DMS53 treated with DMSO at 0.1 percent for 48 hours (cell line): ENCODE measurements around the gene ADD2.

Experiments
- DNase-seq: peaks from one replicate; lab custom pipeline; 2025; ENCODE audit not compliant: unreplicated experiment; lab: John Stamatoyannopoulos, UW

ADD2 gene

DNA sequence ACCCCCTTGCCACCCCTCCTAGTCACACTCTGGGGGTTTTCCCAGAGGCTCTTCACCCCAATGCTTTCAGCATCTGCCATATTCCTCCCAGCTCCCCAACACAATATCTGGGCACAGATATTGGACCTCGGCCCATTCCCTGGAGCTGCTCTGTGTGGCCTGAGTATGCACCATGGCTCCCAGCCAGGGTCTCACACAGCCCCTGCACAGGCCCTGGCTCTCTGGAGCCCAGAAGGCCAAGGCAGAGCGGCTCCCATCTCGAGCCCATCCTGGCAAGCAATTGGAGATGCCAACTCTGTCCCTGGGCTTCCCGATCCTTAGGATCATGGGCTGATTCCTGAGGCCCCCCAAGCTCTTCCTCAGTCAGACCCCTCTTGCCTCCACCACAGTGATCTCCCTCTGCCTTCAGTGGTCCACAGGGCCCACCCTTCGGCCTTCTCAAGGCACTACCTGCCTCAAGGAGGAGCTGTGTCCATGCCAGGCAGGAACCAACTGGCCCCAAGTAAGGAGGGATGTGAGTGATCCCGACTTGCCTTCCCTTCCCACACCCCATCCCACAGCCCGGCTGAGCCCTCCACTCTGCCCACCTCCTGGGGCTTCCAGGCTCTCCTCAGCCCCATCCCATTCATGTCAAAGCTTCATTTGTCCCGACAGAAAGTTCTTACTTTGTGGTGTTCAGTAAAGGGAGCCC, 62.7 kb downstream of the ADD2 start:
- no peak for DNase-seq

DNA sequence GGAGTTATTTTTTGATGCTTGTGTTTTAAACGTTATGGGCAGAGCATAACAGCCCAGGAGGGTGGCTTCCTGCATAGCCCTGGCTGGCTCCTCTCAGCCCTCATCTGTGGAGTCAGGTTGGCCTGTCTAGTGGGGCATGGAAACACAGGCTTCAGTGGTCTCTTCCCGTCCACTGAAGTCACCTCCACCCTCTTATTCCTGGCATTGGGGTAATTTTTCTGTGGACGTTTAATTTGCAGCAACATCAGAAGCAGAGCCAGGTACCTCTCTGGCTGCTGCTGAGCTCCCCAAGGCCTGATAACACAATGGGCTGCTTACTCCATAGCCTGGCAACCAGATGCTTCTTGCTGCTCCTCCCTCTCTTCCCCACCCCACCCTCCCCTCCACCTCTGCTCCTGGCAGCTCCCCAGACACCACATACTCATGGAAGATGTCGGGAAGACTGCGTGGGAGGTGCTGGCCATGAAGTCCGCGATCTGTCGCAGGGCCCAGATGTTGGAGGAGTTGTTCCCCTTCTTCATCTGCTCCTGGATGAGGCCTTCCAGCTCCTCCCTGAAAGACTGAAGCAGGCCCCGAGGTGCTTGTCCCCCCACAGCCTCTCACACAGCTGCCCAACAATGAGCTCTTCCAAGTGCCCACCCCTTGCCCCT, 64.0 kb downstream of the ADD2 start:
- DNase-seq, result no peak

DNA sequence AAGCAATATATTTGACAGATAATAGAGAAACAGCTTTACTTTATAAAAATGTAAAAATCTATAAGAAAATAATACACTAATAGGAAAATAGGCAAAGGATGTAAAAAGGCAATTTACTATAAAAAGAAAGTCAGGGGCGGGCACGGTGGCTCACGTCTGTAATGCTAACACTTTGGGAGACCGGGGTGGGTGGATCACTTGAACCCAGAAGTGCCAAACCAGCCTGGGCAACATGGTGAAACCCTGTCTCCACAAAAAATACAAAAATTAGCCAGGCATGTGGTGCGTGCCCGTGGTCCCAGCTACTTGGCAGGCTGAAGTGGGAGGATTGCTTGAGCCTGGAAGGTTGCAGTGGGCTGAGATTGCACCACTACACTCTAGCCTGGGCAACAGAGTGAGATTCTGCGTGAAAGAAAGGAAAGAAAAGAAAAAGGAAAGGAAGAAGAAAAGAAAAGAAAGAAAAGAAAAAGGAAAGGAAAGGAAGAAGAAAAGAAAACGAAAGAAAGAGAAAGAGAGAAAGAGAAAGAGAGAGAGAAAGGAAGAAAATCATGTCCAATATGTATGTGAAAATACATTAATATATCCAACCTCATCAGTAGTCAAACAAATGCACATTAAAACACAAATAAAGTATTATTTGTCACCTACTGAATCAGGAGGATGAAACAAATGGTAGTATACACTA, 65.1 kb downstream of the ADD2 start:
- DNase-seq, result no peak

DNA sequence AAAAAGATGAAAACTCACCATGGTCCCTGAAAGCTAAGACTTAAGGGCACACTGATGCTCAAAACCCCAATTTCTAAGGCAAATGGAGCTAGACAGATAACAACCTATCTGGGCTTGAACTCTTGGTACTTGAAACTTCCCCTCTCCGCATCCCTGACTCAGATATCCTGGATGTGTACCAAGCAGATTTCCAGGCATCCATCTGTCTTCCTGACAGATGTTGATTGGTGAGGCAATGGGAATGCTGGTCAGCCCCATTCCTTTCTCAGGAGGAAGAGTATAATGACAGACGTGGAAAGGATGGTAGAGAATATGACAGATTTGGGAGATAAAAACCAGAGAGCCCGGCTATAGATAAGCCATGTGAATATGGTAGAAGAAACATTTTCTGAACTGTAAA, 69.2 kb downstream of the ADD2 start:
- no peak for DNase-seq

DNA sequence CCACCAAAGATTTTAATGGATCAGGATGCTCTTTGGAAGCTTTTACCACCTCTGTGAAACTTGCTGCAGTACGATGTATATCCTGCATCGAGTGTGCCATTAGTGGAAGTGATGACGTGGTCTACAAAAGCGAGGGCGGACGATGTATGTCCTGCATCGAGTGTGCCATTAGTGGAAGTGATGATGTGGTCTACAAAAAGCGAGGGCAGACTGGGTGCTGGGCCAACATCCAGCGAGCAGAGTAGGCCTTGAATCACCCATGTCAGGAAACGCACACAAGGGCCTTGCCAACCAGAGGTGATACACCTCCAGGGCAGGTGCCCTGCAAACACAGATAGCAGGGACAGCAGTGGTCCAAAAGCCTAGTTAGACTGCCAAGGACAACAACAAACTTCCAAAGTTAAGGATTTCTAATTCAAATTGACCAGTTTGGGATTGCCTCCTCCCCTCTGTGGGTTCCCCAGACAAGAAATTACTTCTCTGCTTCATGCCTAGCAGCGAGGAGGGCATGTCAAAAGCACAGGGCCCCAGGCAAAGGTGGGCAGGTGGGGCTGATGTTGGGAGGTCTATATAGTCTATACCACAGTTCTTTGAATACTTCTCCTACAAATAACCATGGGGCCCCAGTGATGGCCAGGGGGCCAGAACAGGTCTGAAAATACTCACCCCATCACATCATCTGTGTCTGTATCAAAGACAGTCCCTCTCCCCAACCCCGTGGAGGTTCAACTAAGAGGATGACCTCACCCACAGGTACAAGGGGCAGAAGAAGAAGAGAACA, 70.2 kb downstream of the ADD2 start:
- DNase-seq, result no peak

DNA sequence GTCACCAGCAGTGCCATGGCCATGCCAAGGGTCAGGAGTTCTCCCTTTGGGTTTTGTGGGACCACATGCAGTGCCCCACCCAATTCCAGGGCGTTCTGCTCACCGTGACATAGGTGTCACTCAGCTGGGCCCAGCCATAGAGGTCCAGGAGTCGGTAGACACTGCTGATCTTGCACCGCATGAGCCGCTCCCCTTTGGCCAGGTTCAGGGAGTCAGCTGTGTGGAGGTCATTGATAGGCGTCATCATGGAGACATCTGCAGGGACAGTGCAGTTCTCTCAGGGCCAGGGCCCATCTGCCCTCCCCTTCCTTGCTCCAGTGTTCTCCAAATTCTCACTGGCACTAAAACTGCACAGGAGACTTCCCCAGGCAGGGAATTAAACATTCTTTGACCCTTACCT, 71.9 kb downstream of the ADD2 start:
- no peak for DNase-seq

DNA sequence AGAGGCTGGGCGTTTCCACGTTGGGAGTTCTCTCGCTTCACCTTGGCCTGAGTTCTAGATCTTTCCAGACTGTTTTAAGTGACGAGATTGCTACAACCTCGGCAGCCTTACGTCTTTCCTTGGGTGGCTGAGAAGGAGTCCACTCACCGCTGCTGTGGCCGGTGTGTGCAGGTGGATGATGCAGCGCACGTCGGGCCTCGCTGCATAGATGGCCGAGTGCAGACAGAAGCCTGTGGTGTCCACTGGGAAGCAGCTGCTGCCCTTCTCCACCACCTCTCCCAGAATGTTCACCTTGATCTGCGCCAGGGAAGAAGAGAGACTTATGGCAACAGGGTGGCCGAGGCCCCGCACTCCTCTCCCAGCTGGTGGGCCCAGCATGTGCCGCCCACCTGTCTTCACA, 75.7 kb downstream of the ADD2 start:
- no peak for DNase-seq

DNA sequence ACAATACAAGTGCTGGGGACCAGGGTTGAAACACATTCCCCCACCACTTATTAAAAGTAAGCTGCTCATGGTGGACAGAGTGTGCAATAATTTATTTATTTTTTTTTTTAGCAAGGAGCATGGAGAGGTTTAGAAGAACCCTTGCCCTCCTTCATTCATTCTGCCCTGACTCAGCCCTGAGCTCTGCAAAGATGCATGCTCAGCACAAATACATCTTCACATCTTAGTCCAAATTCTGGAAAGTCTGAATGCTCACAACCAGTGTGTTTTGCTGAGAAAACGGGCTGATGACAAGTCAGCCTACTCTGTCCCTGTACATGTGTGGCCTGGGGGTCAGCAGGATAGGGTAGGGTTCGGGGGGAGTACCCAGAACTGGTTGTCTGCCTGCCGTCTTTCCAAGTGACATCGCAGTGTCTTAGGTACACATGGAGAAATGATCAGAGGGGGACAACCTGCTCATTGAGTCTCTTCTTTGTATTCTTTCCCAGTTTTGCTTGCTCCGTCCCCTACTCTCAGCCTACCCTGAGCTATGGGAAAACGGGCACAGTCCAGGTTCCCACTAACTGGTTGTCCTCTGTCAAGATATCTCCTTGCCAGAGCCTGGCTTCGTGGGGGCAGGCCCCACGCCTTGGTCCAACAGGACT, 76.4 kb downstream of the ADD2 start:
- DNase-seq, result no peak

DNA sequence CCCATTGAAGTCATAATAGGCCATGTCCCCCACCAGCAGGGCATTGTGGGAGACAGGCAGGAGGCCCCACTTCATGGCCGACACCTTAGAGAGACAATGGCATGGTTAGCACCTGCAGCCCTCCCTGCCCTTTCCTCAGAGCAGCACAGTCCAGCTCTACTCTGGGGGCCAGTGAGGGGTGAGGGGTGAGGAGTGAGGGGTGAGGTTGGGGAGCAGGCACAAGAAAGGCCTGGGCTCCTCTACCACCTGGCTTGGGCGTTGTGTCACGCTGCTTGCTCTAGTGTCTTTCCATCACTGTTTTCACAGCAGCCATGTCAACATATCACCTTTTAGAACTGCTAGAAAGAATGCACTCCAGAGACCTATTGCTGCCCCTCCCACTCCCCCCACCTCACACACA, 77.2 kb downstream of the ADD2 start:
- no peak for DNase-seq

DNA sequence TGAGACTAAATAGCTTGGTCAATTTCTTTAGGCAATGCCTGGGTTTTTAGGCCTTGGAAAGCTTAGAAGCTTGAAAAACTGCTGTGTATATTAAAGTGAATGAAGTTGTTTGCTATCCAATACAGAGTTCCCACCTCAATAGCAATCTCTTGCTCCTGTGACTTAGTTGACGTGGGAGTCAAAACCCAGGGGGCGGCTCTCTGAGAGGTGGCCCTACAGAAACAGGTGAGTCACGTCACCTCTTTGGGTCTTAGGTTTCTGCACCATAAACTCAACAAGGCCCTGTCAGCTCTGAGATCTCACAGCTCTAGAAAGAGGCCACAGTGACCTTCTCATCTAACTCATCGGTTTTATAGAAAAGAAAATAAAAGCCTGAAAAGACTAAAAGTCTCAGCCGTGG, 79.6 kb downstream of the ADD2 start:
- DNase-seq, result no peak

DNA sequence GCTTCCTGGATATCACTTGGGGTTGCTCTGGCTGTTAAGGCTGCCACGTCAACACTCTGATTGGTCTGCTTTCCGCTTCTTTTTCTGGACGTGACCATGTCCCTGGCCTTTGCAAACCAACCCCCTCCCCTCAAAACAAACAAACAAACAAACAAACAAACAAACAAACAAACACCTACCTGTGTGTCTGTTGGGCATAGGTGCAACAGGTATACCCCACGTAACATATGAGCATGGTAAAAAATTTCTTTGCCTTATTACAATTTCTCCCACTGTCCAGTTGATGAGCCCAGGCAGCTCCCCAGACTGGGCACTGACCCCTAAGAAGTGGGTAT, 80.6 kb downstream of the ADD2 start:
- no peak for DNase-seq

DNA sequence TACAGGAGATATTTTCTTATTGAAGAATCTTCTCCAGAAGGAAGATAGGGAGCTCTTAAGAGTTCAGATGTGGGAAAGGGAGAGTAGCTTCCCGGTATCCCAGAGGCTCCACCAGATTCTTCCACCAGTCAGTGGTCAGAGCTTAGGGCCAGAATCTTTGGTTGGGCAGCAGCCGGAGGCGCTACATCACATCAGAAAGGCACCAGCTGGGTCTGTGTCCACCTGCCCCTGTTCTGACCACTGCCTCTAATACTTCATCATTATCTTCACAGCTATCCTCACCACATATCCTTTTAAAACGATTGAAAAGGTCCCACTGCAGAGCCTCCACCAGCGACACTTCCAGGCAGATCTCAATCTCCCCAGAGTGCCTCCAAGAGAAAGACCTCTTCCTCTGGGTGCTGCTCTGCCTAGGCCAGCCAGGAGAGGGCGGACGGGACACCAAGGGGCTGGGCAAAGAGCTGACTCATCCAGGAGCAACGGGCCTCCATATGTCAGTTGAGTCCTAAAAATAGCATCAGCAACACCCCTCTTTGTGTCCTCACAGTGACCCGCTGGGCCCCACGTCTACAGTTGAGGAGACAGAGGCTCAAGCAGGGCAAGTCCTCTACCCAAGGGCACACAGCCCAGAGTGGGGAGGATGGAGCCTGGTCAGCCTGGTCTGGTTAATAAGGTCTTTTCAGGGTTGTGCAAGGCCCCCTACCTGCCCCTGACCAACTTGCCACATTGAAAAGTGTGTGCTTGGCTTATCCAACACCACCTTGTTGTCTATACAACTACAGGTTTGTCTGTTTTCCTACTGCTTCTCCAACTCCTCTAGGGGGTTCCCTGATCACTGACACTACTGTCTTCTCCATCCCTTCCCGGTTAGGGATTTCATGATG, 81.2 kb downstream of the ADD2 start:
- DNase-seq, result peak; percentile 34

DNA sequence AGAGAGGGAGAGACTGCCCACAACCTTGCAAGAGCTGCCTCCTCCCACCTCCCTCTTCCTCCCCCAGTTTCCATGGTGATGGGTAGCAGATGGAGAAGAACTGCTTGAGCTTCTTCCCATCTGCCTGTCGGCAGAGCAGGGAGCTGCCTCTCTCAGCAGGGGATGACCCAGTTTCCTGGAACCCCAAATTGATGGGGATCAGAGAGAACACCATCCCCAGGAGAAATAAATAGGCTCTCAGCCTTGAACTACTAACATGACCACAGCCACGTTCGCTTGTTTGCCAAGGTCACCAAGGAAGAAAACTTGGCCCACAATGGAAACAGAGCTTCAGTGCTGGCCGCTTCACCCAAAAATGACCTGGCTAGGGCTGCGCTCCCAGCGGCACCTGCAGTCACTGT, 82.2 kb downstream of the ADD2 start:
- no peak for DNase-seq

DNA sequence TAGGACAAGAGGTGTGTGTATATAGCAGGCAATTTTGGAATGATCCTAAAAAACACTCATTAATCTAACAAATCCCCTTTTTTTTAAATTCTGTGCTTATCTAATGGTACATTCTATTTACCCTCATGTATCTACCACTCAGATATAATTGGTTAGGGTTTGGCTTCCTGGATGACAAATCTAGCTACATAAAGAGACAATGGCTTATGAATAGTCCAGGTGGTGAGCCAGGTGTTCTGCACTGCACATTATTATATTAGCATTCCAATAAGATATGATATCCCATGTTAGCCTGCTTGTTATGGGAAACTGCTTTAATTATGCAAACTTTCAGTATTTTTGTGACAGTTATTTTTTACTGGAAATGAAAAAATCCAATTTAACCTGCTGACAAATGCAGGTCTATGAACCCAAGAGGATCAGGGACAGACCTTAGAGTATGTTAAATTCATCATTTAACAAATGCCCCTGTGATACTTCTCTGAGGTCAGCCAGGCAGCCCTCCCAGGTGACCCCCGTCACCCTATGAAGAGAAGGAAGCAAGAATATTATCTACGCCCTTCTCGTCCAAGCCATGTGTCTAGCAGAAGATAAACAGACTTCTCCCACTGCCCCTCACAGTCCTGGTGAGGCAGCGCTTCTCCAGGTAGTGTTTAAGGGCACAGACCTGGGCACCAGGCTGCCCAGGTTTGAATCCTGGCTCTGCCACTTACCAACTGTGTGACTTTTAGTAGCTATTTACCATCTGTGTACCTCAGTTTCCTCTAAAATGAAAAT, 83.0 kb downstream of the ADD2 start:
- DNase-seq, result no peak

DNA sequence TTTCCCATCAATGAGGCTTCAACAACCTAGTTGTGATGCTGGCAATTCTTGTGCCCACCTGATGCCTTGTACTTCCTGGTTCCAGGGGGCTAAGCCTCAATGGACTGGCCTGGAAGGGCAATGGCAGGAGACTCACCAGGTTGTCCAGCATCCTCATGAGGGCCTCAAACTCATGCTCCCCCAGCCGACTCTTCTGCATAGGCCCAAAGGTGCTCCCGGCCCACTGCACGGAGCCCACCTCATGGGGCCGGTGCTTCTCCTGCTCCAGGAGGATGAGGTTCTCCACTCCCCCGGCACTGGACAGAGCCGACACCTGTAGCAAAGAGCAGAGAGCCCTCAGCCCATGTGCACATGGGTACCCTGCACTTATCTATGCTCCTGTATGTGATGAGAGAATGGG, 84.5 kb downstream of the ADD2 start:
- no peak for DNase-seq

DNA sequence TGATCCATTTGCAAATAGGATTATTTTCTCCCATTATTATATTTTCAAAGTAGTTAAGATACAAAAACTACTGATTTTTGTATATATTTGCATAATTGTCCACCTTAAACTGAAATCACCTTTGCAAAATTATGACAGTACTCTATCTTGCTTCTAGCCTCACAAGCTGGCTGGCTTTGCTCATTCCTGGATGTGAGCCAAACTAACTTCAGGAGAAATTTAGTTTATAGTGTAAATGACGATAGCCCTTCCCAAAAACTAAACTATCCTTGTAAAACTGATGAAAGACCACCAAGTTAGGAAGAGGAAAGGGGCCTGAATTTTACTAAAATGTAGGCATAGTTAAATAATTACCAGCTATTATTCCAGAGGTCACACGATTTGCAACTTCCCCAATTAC, 87.3 kb downstream of the ADD2 start:
- no peak for DNase-seq

DNA sequence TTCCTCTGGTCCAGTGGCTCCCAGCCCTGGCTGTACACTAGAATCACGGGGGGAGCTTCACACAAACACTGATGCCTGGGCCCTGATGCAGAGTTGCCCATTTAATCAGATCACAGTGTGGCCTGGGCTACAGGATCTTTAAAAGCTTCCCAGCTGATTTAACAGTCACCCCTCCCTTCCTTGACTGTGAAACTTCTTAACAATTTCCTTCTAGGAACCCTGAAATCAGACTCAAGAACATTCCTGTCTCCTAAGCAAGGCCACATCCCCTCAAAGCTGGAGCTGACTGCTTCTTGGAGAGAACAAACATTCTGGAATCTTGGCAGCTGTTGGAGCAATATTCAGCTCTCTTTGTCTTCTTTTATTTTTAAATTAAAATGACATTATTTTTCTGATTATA, 88.7 kb downstream of the ADD2 start:
- DNase-seq, result no peak

DNA sequence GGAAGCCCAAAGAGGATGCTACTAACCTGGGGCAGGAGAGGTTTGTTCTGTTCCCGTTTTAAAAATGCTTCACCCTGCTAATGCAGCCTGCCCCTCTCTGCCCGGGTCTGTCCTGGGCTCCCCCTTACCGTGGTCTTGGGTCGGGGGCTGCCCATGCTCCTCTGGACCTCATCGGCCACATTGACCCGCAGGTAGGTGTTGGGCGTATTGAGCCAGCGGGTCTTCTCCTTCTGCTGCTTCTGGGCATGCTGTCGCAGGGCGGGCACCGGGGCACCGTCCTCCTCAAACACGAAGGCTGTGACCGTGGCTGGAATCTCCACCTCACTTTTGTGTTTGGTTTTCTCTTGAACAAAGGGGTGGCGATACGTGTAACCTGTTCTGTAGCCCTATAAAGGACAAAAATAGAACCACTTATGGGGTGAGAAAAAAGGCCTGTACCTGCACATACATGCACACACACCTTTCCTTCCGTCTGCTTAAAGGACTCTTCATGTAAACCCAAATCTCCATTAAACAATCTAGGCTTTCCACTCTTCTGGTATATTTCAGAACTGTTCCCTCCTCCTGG, 89.3 kb downstream of the ADD2 start:
- DNase-seq, result no peak

DNA sequence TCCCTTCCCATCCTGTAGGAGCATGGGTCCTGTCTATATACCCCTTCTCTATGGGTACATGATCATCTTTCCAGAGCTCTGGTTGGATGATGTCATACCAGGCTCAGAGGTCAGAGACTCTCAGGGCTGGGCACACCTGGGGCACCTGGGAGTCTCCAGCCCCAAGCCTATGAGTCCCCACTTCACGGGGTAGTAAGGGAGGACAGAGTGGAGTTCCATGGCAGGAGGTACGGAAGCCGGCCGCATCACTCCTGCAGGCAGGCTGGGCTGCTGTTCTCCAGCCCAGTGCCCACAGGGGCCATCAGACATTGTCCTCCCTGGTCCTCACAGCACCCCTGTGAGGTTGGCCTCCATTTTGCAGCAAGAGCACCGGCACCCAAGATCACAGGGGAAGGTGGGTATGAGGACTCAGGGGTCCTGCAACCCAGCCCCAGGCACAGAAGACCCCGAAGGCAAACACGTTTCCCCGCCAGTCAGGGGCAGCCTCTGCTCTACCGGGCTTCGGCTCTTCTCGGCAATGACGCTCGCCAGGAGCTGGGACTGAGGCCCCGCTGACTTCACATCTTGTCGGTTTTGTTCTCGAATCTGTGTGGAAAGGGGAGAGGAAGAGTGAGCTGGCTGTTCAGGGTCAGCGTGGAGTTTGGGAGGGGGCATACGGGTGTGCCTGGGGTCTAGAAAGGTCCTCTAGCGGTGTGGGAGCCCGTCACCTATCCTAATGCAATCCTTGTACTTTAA, 91.5 kb downstream of the ADD2 start:
- DNase-seq, result no peak
